Myometrial cell (primary cell): Measurements from ENCODE around the gene RIPK3. TPM values are rescaled to one million over a fixed set of nuclear protein-coding genes. Genes with fewer than 3 reads are reported as not detected.

Experiments
- total RNA-seq: library from RNA; depleted of rRNA; stranded (reverse); fragments of >200 nt; gene quantifications from 2 replicates; pipeline ENCODE4 v1.2.3, GENCODE V29; 2015

RIPK3 gene
- not detected in 2 replicates for total RNA-seq

GRCh38 chr14:24339284-24340151 lies at the start of gene RIPK3:
TSS of gene RIPK3 (minus strand) at chr14:24339991. CDS start at chr14:24339826, 165 bp downstream.

DNA sequence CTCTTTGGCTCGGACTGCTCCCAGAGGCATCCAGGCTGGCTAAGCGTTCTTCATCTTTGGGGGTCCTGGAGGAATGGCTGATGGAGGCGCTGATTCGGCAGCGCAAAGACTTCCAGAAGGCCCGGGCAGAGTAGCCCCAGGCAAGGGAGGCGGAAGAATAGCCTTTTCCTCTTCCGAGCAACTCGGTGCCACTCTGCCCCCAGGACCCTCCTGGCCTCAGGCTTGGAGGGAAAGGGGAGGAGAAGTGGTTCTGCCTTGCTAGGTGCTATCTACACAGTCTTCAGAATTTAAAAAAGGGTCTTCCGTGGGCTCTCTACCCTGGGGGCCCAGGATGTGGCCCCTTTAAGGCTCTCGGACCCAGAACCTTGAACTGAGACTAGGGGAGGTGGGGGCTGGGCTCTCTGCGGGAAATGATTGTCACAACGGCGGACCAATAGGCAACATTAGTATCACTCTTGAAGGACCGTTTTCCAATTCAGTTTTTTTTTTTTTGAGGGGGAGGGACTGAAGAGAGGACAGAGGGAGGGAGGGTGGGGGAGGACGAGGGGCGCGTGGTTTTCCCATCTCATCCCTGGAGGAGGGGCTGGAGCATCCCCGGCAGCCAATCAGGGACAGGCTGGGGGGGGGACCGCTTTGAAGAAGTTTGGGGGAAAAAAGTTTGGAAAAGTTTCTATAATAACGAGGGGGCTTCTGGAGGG lies 27.9 kb upstream of the RIPK3 start, which contains the start of gene NFATC4:
TSS of gene NFATC4 (plus strand) at position 671 of the 698 bp plus-strand sequence. CDS start 157 bp downstream, outside the sequence.

DNA sequence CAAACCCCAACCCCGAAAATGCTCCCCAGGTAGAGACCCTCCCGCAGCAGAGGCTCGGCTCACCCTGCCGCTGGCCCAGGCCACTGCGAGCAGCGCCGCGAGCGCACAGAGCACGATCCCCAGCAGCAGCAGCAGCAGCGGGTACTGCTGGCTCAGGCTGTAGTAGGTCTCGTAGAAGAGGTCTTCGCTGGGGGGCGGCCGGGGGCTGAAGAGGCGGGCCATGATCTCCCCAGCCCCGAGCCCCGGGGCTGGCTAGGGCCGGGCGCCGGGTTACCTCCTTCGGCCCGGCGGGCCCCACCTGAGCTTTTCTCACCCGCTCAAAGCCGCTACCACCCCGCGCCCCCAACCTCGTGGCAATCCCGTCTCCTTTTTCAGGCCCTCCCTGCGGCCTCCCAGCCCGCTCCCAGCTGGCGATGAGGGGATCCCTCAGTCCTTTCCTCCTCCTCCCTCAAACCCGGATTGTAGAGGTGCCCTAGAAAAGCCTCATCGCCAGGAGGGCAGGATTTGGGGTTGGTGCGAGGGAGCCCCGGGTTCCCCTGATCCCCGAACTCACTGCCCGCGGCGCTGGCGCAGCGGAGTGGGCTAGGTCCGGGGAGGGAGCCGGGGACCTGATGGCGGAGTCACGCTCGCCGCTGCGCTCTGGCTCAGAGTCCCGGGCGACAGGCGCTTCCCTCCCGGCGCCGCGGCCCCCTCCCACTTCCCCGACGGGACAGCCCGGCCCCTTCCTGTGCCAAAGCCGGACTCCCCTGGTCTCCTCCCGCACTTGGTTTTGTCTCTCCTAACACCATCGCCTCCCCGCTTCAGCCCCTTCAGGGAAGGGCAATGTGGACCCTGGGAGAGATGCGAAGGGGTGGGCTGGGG lies 5.1 kb downstream of the RIPK3 start, which contains the start of gene ADCY4:
TSS of gene ADCY4 (minus strand) at position 641 of the 861 bp plus-strand sequence. CDS start at position 222, 419 bp downstream.

GRCh38 chr14:24310646-24311604 lies 28.9 kb downstream of the RIPK3 start, which contains the start of gene LTB4R:
TSS of gene LTB4R (plus strand) at chr14:24311502. CDS start at chr14:24315652, 4,150 bp downstream.

DNA sequence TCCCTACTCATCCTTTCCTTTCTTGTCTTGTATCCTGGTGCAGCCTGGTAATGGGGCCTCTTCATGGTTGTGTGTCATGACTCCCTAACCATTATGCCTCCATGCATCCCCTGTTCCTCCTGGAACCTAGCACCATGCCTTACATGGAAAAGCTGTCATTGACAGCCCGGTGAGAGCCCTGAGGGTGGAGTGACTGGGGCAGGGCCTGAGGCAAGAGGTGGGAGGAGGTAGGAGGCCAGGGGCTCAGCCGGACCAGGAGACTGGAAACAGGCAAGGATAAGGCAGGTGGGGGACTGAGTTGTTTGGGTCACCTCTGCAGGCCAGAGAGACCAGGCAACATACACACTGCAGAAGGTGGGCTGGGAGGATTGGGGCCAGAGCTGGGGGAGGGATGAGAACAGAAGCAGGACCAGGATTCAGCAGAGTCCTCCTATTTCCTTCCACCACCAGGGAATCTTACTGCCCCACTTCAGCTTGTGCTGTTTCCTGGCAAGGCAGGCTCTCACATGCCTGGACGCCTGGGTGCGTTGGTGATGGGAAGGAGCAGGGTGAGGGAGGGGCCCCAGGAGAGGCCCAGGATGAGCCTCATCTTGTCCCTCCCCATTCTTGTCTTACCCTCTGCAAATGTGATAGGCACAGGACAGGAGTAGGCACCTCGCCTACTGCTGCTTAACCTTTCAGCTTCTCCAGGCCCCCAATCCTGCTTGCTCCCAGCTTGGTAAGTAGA lies 30.1 kb downstream of the RIPK3 start, which contains the start of gene LTB4R2:
TSS of gene LTB4R2 (plus strand) at position 603 of the 727 bp plus-strand sequence. CDS start 525 bp downstream, outside the sequence.

DNA sequence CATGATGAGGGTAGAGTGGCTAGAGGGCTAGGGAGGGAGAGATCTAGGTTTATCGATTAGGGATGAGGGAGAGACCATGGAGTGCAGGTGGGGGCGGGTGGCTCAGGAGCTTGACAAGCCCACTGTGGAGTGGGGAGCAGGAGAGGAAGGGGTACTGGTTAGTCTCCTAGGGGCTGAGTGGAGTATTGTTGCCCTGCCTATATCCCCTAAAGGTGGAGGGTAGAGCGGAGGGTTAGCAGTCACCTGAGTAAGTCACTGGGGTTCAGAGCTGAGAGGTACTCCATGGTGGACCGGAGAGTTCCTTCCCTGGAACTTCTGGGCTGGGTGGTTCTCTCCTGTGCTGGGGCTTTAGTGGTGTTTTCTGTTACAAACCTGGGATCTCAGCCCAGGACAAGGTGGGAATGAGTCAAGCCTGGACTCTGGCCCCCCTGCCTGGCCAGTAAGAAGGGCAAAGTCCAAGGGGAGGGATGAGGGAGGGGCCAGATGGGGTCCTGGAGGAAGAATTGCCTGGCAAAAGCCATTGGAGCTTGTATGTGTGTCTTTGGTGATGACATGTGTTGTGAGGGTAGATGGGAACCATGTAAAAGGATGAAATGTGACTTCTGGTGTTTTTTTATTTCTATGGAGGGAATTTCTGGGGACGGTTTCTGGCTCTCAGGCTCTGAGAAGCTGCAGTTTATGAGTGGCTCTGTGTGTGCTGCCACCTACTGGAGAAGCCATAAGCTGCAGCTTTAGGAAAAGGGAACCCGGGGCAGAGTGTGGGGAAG lies 32.0 kb downstream of the RIPK3 start, which contains the start of gene CIDEB:
TSS of gene CIDEB (minus strand) at position 403 of the 767 bp plus-strand sequence. CDS start at position 284, 119 bp downstream.

DNA sequence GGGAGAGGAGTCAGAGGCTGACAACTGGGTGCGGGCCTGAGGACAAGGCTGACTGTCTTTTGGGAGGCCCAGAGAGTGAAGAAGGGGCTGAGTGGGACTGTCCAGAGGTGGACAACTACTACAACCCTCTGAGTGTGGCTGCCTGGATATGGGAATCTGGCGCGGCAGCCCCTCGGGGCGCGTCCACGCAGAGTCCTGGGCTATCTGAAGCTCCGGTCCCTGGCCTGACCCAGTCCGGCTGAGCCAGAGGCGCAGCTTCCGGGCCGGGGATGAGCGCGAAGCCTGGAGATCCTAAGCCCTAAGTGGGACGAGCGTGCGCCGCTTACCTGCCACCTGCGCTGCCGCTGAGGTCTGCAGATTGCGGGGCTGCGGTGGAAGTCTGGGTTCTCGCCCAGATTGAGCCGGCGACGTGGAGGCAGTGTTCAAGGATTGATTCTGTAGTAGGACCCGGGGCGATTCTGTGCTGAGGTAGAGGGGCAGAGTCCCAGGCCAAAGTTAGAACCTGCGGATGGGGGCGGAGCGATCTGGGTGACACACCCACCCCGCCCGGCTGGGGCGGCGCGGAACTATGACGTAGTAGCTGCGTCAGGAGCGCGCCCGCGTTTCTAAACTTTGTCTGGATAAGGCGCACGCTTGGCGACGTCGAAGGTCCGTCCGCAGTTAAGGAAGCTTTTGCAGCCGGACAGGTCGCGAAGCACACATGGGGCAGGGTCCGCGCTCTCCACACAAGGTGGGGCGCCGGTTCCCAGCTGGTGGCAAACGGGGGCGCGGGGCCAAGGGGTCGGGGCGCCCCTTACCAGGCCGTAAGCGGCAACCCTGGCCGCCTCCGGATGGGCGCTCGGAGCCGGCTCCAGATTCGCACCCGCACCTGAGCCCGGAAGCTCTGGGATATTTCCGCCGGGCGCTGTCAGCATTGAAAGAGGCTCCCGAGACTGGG lies 40.3 kb downstream of the RIPK3 start, which contains the start of the genes DHRS1 and NOP9:
TSS of gene DHRS1 (minus strand) at position 526 of the 937 bp plus-strand sequence. CDS start 674 bp downstream, outside the sequence.
TSS of gene NOP9 (plus strand) at position 596 of the 937 bp plus-strand sequence. CDS start at position 701, 105 bp downstream.

Other genes with a start within 250 kb of the RIPK3 start
- gene PCK2, start 245.7 kb downstream of the RIPK3 start, total RNA-seq, result 44.0 and 79.9 TPM in 2 replicates
- gene DCAF11, start 225.2 kb downstream of the RIPK3 start, total RNA-seq, result 57.1 and 70.3 TPM in 2 replicates
- gene NRL, start 225.0 kb downstream of the RIPK3 start, total RNA-seq, result under 0.01 and 0.29 TPM in 2 replicates
- not detected in 2 replicates for gene FITM1, start 209.3 kb downstream of the RIPK3 start, total RNA-seq
- 181 and 193 TPM in 2 replicates for gene PSME1, start 203.8 kb downstream of the RIPK3 start, total RNA-seq
- 14.0 and 20.2 TPM in 2 replicates for gene EMC9, start 198.4 kb downstream of the RIPK3 start, total RNA-seq
- 105 and 124 TPM in 2 replicates for gene PSME2, start 193.4 kb downstream of the RIPK3 start, total RNA-seq
- 35.7 and 41.8 TPM in 2 replicates for gene RNF31, start 192.5 kb downstream of the RIPK3 start, total RNA-seq
- gene IRF9, start 178.7 kb downstream of the RIPK3 start, total RNA-seq, result 66.8 and 80.4 TPM in 2 replicates
- 20.0 and 44.7 TPM in 2 replicates for gene REC8, start 167.9 kb downstream of the RIPK3 start, total RNA-seq
- 70.4 and 79.0 TPM in 2 replicates for gene IPO4, start 151.2 kb downstream of the RIPK3 start, total RNA-seq
- gene TM9SF1, start 144.6 kb downstream of the RIPK3 start, total RNA-seq, result 85.9 and 92.5 TPM in 2 replicates
- gene TSSK4, start 134.3 kb downstream of the RIPK3 start, total RNA-seq, result not detected in 2 replicates
- 28.0 and 40.8 TPM in 2 replicates for gene CHMP4A, start 126.5 kb downstream of the RIPK3 start, total RNA-seq
- 11.8 and 12.8 TPM in 2 replicates for gene MDP1, start 123.9 kb downstream of the RIPK3 start, total RNA-seq
- 229 and 231 TPM in 2 replicates for gene NEDD8, start 107.6 kb downstream of the RIPK3 start, total RNA-seq
- 83.0 and 111 TPM in 2 replicates for gene GMPR2, start 107.1 kb downstream of the RIPK3 start, total RNA-seq
- gene TINF2, start 97.4 kb downstream of the RIPK3 start, total RNA-seq, result 48.6 and 95.1 TPM in 2 replicates
- gene TGM1, start 76.8 kb downstream of the RIPK3 start, total RNA-seq, result 0.35 and 4.0 TPM in 2 replicates
- gene RABGGTA, start 68.4 kb downstream of the RIPK3 start, total RNA-seq, result 33.1 and 65.2 TPM in 2 replicates
- gene DHRS1, start 40.2 kb downstream of the RIPK3 start, total RNA-seq, result 15.3 and 21.3 TPM in 2 replicates
- gene NOP9, start 40.1 kb downstream of the RIPK3 start, total RNA-seq, result 15.0 and 22.0 TPM in 2 replicates
- 1.4 and 2.3 TPM in 2 replicates for gene CIDEB, start 32.0 kb downstream of the RIPK3 start, total RNA-seq
- 0.18 and 1.4 TPM in 2 replicates for gene LTB4R2, start 29.9 kb downstream of the RIPK3 start, total RNA-seq
- gene LTB4R, start 28.5 kb downstream of the RIPK3 start, total RNA-seq, result under 0.01 and 0.71 TPM in 2 replicates
- gene ADCY4, start 4.9 kb downstream of the RIPK3 start, total RNA-seq, result not detected in 2 replicates
- 27.8 and 35.7 TPM in 2 replicates for gene NFATC4, start 28.2 kb upstream of the RIPK3 start, total RNA-seq
- 11.9 and 12.1 TPM in 2 replicates for gene NYNRIN, start 59.0 kb upstream of the RIPK3 start, total RNA-seq
- 2.8 and 4.6 TPM in 2 replicates for gene CBLN3, start 89.7 kb upstream of the RIPK3 start, total RNA-seq
- 39.5 and 41.8 TPM in 2 replicates for gene KHNYN, start 90.0 kb upstream of the RIPK3 start, total RNA-seq
- 18.1 and 32.9 TPM in 2 replicates for gene SDR39U1, start 102.8 kb upstream of the RIPK3 start, total RNA-seq
- gene CMA1, start 168.3 kb upstream of the RIPK3 start, total RNA-seq, result not detected in 2 replicates
- gene CTSG, start 236.3 kb upstream of the RIPK3 start, total RNA-seq, result not detected in 2 replicates